Measurements from ENCODE around the gene MOB3A. TPM values are rescaled to one million over a fixed set of nuclear protein-coding genes. Genes with fewer than 3 reads are reported as not detected.
A peak's percentile ranks its signal among the peaks of the same experiment; 100 is the strongest.

Gene MOB3A
- total and polyA plus RNA-seq, 12 donors = 8.9 to 30.5 (median 15.7) TPM

DNA sequence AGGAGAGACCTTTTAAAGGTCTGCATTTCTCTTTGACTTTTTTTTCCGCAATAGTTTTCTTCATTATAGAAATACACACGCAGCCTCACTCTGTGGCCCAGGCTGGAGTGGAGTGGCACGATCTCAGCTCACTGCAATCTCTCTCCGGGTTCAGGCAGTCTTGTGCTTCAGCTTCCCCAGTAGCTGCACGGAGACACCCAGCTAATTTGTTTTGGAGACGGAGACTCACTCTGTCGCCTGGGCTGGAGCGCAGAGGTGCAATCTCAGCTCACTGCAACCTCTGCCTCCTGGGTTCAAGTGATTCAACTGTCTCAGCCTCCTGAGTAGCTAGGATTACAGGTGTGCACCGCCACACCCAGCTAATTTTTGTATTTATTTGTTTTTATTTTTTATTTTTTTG, 33.4 kb downstream of the MOB3A start:
- 84 to 86% methylated on average over 9 of the region's 9 CpGs for WGBS, 2 donors
- no peaks in the 10 kb centered on the region for H3K36me3 ChIP-seq
- H3K9me3 ChIP-seq = no peaks in the 10 kb centered on the region
- H3K4me1 ChIP-seq = peaks cover 22 to 67% (median 44%) of the 10 kb centered on the region in 9 donors
- TF ChIP-seq, protein P1, sequence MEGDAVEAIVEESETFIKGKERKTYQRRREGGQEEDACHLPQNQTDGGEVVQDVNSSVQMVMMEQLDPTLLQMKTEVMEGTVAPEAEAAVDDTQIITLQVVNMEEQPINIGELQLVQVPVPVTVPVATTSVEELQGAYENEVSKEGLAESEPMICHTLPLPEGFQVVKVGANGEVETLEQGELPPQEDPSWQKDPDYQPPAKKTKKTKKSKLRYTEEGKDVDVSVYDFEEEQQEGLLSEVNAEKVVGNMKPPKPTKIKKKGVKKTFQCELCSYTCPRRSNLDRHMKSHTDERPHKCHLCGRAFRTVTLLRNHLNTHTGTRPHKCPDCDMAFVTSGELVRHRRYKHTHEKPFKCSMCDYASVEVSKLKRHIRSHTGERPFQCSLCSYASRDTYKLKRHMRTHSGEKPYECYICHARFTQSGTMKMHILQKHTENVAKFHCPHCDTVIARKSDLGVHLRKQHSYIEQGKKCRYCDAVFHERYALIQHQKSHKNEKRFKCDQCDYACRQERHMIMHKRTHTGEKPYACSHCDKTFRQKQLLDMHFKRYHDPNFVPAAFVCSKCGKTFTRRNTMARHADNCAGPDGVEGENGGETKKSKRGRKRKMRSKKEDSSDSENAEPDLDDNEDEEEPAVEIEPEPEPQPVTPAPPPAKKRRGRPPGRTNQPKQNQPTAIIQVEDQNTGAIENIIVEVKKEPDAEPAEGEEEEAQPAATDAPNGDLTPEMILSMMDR (IDR thresholded peaks at IDR 0.05) = no peak
- ATAC-seq (no peak), DNase-seq (no peak)
- H3K27me3 ChIP-seq = no peaks in the 10 kb centered on the region
- peak overlapping the region in 5 of 10 donors; percentile 99 to 100 (median 100) for H3K27ac ChIP-seq
- intact Hi-C loops (cut with DNase I) = loop anchor here in 2 of 10 donors (10.0 kb wide), 2 partner anchors 138 to 198 kb away; partner anchors contain the start of gene KLF16 (in 1 of the 2)
- H3K4me3 ChIP-seq = no peak overlapping the region

GRCh38 chr19:2062389-2062729, 33.8 kb downstream of the MOB3A start:
- peaks cover 25 to 71% (median 47%) of the 10 kb centered on the region in 9 donors for H3K4me1 ChIP-seq
- no peaks in the 10 kb centered on the region for H3K27me3 ChIP-seq
- peak overlapping the region in 7 of 10 donors; percentile 58 to 92 (median 80) for H3K4me3 ChIP-seq
- DNase-seq (no peak), ATAC-seq (no peak)
- TF ChIP-seq, protein P1 (IDR thresholded peaks at IDR 0.05) = no peak
- 58 to 59% methylated on average over 10 of the region's 10 CpGs for WGBS, 2 donors
- H3K9me3 ChIP-seq = no peaks in the 10 kb centered on the region
- peak overlapping the region in 9 of 10 donors; percentile 97 to 100 (median 100) for H3K27ac ChIP-seq
- intact Hi-C loops (cut with DNase I) = loop anchor here in 2 of 10 donors (10.0 kb wide), 2 partner anchors 138 to 198 kb away; partner anchors contain the start of gene KLF16 (in 1 of the 2)
- H3K36me3 ChIP-seq = no peaks in the 10 kb centered on the region

DNA sequence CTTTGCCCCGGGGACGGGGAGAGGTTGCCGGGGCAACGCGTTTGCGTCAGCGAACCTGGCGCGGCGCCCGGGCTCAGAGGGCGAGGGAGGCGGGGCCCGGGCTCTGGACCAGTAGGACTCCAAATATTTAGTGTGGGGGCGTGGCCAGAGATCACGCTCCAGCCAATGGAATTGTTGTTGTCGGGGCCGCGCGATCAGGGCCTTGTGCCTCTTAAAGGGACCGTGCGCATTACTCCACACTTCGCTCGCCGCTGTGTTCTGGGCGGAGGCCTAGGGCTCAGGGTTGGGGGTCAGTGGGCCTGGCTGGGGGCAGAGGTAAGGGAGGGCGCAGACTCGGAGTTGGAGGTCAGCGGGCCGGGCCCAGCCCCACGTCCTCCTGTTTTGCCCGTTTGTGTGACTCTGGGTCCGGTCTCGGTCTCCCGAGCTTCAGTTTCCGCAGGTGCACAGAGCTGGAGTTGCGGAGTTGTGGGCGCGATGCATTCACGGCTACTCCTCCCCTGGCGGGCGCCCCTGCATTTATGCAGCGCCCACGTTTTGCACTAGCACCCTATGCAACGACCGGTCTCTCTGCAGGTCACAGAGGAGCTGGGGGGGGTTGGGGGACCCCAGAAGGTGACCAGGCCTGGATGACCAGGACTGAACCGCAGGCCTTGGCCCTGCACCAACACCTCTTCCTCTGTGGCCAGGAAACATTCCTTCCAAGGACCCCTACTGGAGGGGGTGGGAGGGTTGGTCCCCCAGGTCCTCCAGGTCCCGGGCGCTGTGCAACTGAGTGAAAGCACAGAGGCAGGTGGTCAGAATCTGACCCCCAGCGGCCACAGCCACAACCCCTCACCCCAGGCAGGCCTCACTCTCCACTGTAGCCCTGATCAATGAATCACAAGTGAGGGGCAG, 34.4 kb downstream of the MOB3A start:
- H3K4me3 ChIP-seq = peak overlapping the region; percentile 37 to 92 (median 64)
- peak; percentile 84 to 94 (median 88) for ATAC-seq
- H3K4me1 ChIP-seq = peaks cover 26 to 77% (median 53%) of the 10 kb centered on the region in 9 donors
- TF ChIP-seq, protein P1 (IDR thresholded peaks at IDR 0.05) = peak in 3 of 9 donors; percentile 8 to 29 (median 23)
- WGBS, 2 donors = 1 to 2% methylated on average over 46 to 50 of the region's 50 CpGs
- H3K27ac ChIP-seq = peak overlapping the region; percentile 97 to 100 (median 100)
- no peaks in the 10 kb centered on the region for H3K36me3 ChIP-seq
- intact Hi-C loops (cut with DNase I) = loop anchor here in 2 of 10 donors (10.0 kb wide), 2 partner anchors 137 to 197 kb away; partner anchors contain the start of gene KLF16 (in 1 of the 2)
- DNase-seq = peak; percentile 99
- H3K9me3 ChIP-seq = no peaks in the 10 kb centered on the region
- no peaks in the 10 kb centered on the region for H3K27me3 ChIP-seq

- peaks cover 27 to 82% (median 58%) of the 10 kb centered on the region in 9 donors for H3K4me1 ChIP-seq
These were observed 35.1 kb downstream of the MOB3A start for GRCh38 chr19:2060884-2061494.

More at GRCh38 chr19:2060884-2061494, 35.1 kb downstream of the MOB3A start:
- no peaks in the 10 kb centered on the region for H3K36me3 ChIP-seq
- DNase-seq = peak; percentile 72 to 83
- ATAC-seq = peak; percentile 16 to 73 (median 54)
- H3K4me3 ChIP-seq = peak overlapping the region; percentile 22 to 92 (median 64)
- intact Hi-C loops (cut with DNase I) = loop anchor here in 2 of 10 donors (10.0 kb wide), 2 partner anchors 136 to 196 kb away; partner anchors contain the start of gene KLF16 (in 1 of the 2)
- no peaks in the 10 kb centered on the region for H3K27me3 ChIP-seq
- TF ChIP-seq, protein P1 (IDR thresholded peaks at IDR 0.05) = no peak
- 0 to 1% methylated on average over 43 to 55 of the region's 55 CpGs for WGBS, 2 donors
- peak overlapping the region; percentile 97 to 100 (median 100) for H3K27ac ChIP-seq
- H3K9me3 ChIP-seq = no peaks in the 10 kb centered on the region

Measured in heart right ventricle (tissue), 16 donors.